ENCODE measurements around the gene EFCAB6. TPM values are rescaled to one million over a fixed set of nuclear protein-coding genes. Genes with fewer than 3 reads are reported as not detected.

Gene EFCAB6
- total and polyA plus RNA-seq, 8 donors: 0.29 to 10.5 (median 3.5) TPM

GRCh38 chr22:43750751-43751150 lies 61.4 kb downstream of the EFCAB6 start:
- Histone ChIP-seq H3K27ac (no peak overlapping the region), H3K27me3 (no peaks in the 10 kb centered on the region), H3K9me3 (no peaks in the 10 kb centered on the region), H3K36me3 (no peaks in the 10 kb centered on the region), H3K4me1 (no peaks in the 10 kb centered on the region), H3K4me3 (no peak overlapping the region)
- no peak for DNase-seq
- intact Hi-C loops (cut with DNase I; ENCODE audit: low total_unique reads): no loop called here
- WGBS, 5 donors: 47 to 80% (median 71%) methylated on average over 3 of the region's 3 CpGs
- TF ChIP-seq POLR2AphosphoS5 (IDR thresholded peaks at IDR 0.05): no peak
- no peak for TF ChIP-seq EP300 (IDR thresholded peaks at IDR 0.05)
- no peak for TF ChIP-seq POLR2A (IDR thresholded peaks at IDR 0.05)
- TF ChIP-seq CTCF (IDR thresholded peaks at IDR 0.05): no peak

- no peaks in the 10 kb centered on the region for H3K36me3 ChIP-seq
- no peaks in the 10 kb centered on the region for H3K9me3 ChIP-seq
- intact Hi-C loops (cut with DNase I; ENCODE audit: low total_unique reads): no loop called here
- no peak for DNase-seq
- TF ChIP-seq EP300 (IDR thresholded peaks at IDR 0.05): no peak
- TF ChIP-seq CTCF (IDR thresholded peaks at IDR 0.05): no peak
- TF ChIP-seq POLR2A (IDR thresholded peaks at IDR 0.05): no peak
- H3K27ac ChIP-seq: no peak overlapping the region
- no peaks in the 10 kb centered on the region for H3K27me3 ChIP-seq
- H3K4me1 ChIP-seq: peaks cover 0 to 10% (median 4%) of the 10 kb centered on the region in 4 donors
- H3K4me3 ChIP-seq: no peak overlapping the region
- WGBS, 5 donors: 80 to 87% (median 82%) methylated on average over 8 to 15 of the region's 15 CpGs
These were observed 62.6 kb downstream of the EFCAB6 start for GRCh38 chr22:43749473-43749872.

- Histone ChIP-seq H3K4me3 (no peak overlapping the region), H3K9me3 (no peaks in the 10 kb centered on the region), H3K36me3 (no peaks in the 10 kb centered on the region), H3K27ac (no peak overlapping the region), H3K27me3 (no peaks in the 10 kb centered on the region), H3K4me1 (peaks cover 0 to 10% (median 4%) of the 10 kb centered on the region in 4 donors)
- WGBS, 5 donors: 92 to 96% (median 95%) methylated on average over 6 of the region's 6 CpGs
- TF ChIP-seq CTCF (IDR thresholded peaks at IDR 0.05) (no peak), POLR2AphosphoS5 (IDR thresholded peaks at IDR 0.05) (no peak), EP300 (IDR thresholded peaks at IDR 0.05) (no peak)
- intact Hi-C loops (cut with DNase I; ENCODE audit: low total_unique reads): no loop called here
- DNase-seq: no peak
These were observed 64.2 kb downstream of the EFCAB6 start for GRCh38 chr22:43747877-43748276.

- Histone ChIP-seq H3K27ac (no peak overlapping the region), H3K36me3 (no peaks in the 10 kb centered on the region), H3K27me3 (no peaks in the 10 kb centered on the region), H3K4me3 (no peak overlapping the region), H3K9me3 (no peaks in the 10 kb centered on the region), H3K4me1 (peaks cover 0 to 10% (median 4%) of the 10 kb centered on the region in 4 donors)
- intact Hi-C loops (cut with DNase I; ENCODE audit: low total_unique reads): no loop called here
- TF ChIP-seq CTCF (IDR thresholded peaks at IDR 0.05) (no peak), POLR2A (IDR thresholded peaks at IDR 0.05) (no peak), EP300 (IDR thresholded peaks at IDR 0.05) (no peak), POLR2AphosphoS5 (IDR thresholded peaks at IDR 0.05) (no peak)
- no peak for DNase-seq
- WGBS, 5 donors: 73 to 91% (median 78%) methylated on average over 6 of the region's 6 CpGs
These were observed 65.0 kb downstream of the EFCAB6 start for GRCh38 chr22:43747058-43747457.
